K562 (cell line): ENCODE measurements around the gene ANAPC5. TPM values are rescaled to one million over a fixed set of nuclear protein-coding genes. Genes with fewer than 3 reads are reported as not detected.

Source experiments
- BRD9 ChIP-seq: fragments of 450-650 bp; IDR thresholded peaks from 2 replicates; pipeline ENCODE4 v1.6.1; 2018; ENCODE audit warnings: low read depth; ENCODE audit not compliant: partially characterized antibody
- E2F5 ChIP-seq: sonication (generic); formaldehyde crosslinking; IDR thresholded peaks from 2 replicates; pipeline ENCODE4 v1.8.0; 2022; ENCODE audit warnings: mild to moderate bottlenecking, missing genetic modification reagents
- FIP1L1 ChIP-seq: fragments of 200-400 bp; formaldehyde crosslinking; IDR thresholded peaks from 2 replicates; pipeline ENCODE4 v1.6.1; 2018; ENCODE audit warnings: mild to moderate bottlenecking, low read depth, low read length; ENCODE audit not compliant: poor library complexity, severe bottlenecking
- HIVEP1 ChIP-seq: fragments of 250-450 bp; sonication (Bioruptor Pico); IDR thresholded peaks from 2 replicates; pipeline ENCODE4 v1.4.0; 2020; ENCODE audit warnings: mild to moderate bottlenecking
- IRF2 ChIP-seq: sonication (generic); formaldehyde crosslinking; IDR thresholded peaks from 2 replicates; pipeline ENCODE4 v1.8.1; 2022; ENCODE audit warnings: mild to moderate bottlenecking, missing genetic modification reagents
- JUND ChIP-seq, 2 experiments: IDR thresholded peaks; 2 replicates in 1 of 2; 3 replicates in 1 of 2; pipeline ENCODE4 v1.6.1; 2011; ENCODE audit warnings: borderline replicate concordance in 2 of 2, low read depth in 2 of 2, low read length in 2 of 2, improper control_type of control experiment in 1 of 2, missing biosample characterization in 1 of 2, missing genetic modification characterization in 1 of 2, missing genetic modification reagents in 1 of 2
- MBD1 ChIP-seq: fragments of 250-450 bp; sonication (Bioruptor Pico); IDR thresholded peaks from 2 replicates; pipeline ENCODE4 v1.8.0; 2022; ENCODE audit warnings: inconsistent platforms
- MTA2 ChIP-seq: fragments of 450-650 bp; IDR thresholded peaks from 2 replicates; pipeline ENCODE4 v1.6.1; 2016; ENCODE audit warnings: low read depth
- NFYB ChIP-seq: IDR thresholded peaks from 2 replicates; pipeline ENCODE4 v1.6.1; 2011; ENCODE audit warnings: mild to moderate bottlenecking, moderate library complexity; ENCODE audit not compliant: insufficient read length; ENCODE audit errors: extremely low read depth
- NR0B1 ChIP-seq: fragments of 450-650 bp; IDR thresholded peaks from one replicate; pipeline ENCODE4 v1.6.1; 2018; ENCODE audit warnings: mild to moderate bottlenecking, moderate library complexity; ENCODE audit not compliant: partially characterized antibody
- POLR2AphosphoS2 ChIP-seq: IDR thresholded peaks from 2 replicates; pipeline ENCODE4 v1.6.1; 2012; ENCODE audit warnings: low read length, improper control_type of control experiment
- POLR2B ChIP-seq: fragments of 450-650 bp; IDR thresholded peaks from 2 replicates; pipeline ENCODE4 v1.6.1; 2018; ENCODE audit warnings: low read depth; ENCODE audit not compliant: partially characterized antibody
- PREB ChIP-seq: sonication (generic); formaldehyde crosslinking; IDR thresholded peaks from 2 replicates; pipeline ENCODE4 v1.8.1; 2023; ENCODE audit warnings: mild to moderate bottlenecking, missing genetic modification reagents
- SAP30 ChIP-seq: fragments of 200-600 bp; sonication (generic); IDR thresholded peaks from 2 replicates; pipeline ENCODE4 v1.6.1; 2012; ENCODE audit warnings: borderline replicate concordance, low read depth, mild to moderate bottlenecking, moderate library complexity, low read length, control low read depth, inconsistent platforms; ENCODE audit not compliant: insufficient read depth, poor library complexity, severe bottlenecking
- ZFP36 ChIP-seq: fragments of 150-350 bp; IDR thresholded peaks from 2 replicates; pipeline ENCODE4 v1.6.1; 2018; ENCODE audit warnings: low read length, low read depth; ENCODE audit not compliant: partially characterized antibody
- polyA plus RNA-seq, 8 experiments: library from polyadenylated mRNA; depleted of rRNA in 4 of 8; stranded (reverse) in 5 of 8; unstranded in 3 of 8; fragments of >200 nt; fragmentation: Nextera tagmentation in 2 of 8; fragmentation: Illumina TruSeq in 1 of 8; extraction: Ambion mirVana in 2 of 8; extraction: Trizol in 1 of 8; gene quantifications; 2 replicates each; pipeline versions ENCODE4 v1.2.1 to v1.2.3, GENCODE V29; 2011 to 2014; ENCODE audit warnings: inconsistent platforms in 1 of 8, missing spikeins in 1 of 8
- total RNA-seq, 7 experiments: library from RNA; depleted of rRNA in 6 of 7; stranded (reverse); fragments of >200 nt in 6 of 7; fragmentation: Illumina TruSeq in 2 of 7; extraction: Trizol in 2 of 7; gene quantifications; 2 replicates each; pipeline versions ENCODE4 v1.2.1 to v1.2.3, GENCODE V29; 2011 to 2021; ENCODE audit warnings: low replicate concordance in 1 of 7
- TF ChIP-seq, protein P1 (sequence below): fragments of 250-450 bp; sonication (Bioruptor Pico); IDR thresholded peaks from 2 replicates; pipeline ENCODE4 v1.8.0; 2022; ENCODE audit warnings: moderate library complexity, mild to moderate bottlenecking, inconsistent platforms
- TF ChIP-seq, protein P2 (sequence below): sonication (generic); formaldehyde crosslinking; IDR thresholded peaks from 2 replicates; pipeline ENCODE4 v1.8.1; 2023; ENCODE audit warnings: mild to moderate bottlenecking, missing genetic modification reagents

ANAPC5 gene
- total and polyA plus RNA-seq, 9 of the 15 experiments (the other 6 are each of a cell fraction or from before 2014, with no cell fraction given), result 136 to 315 (median 197) TPM

DNA sequence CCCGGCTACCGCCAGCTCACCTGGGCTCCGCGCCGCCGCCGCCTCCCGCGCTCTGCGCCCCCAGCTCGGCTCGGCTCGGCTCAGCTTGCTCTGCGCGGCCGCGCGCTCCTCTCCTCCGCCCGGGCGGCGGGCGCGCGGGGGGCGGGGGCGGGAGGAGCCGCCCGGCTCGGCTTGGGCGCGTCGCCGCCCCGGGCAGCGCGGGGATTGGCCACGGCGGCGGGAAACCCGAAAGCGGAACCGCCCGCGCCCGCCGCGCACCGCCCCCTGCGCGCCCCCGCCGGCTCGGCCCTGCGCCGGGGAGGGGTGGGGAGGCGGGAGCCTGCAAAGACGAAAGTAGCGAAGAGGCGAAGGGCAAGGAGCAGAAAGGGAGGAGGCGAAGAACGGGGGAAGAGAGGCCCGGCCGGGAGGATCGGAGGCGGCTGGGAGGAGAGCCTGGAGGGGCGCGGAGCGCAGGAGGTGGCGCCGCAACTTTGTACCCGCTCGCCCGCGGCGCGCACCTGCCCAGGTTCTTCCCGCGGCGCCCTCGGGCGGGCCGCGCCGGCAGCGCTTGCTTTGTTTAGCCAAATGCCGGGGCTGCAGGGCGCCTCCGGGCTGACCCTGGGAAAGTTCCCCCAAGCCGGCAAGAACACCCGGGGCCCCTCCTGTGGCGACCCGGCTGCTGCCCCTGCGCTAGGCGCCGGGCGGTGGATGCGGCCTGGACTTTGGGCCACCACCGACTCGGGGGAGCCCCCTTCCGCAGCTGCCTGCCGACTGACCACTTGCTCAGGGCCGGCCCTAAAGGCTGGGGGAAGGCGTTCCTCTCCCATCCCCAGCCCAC lies 55.4 kb downstream of the ANAPC5 start, which contains the start of gene CAMKK2 (continued):
- TF ChIP-seq, protein P1, sequence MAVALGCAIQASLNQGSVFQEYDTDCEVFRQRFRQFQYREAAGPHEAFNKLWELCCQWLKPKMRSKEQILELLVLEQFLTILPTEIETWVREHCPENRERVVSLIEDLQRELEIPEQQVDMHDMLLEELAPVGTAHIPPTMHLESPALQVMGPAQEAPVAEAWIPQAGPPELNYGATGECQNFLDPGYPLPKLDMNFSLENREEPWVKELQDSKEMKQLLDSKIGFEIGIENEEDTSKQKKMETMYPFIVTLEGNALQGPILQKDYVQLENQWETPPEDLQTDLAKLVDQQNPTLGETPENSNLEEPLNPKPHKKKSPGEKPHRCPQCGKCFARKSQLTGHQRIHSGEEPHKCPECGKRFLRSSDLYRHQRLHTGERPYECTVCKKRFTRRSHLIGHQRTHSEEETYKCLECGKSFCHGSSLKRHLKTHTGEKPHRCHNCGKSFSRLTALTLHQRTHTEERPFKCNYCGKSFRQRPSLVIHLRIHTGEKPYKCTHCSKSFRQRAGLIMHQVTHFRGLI (CRISPR knock-in tag), result no peak
- TF ChIP-seq MBD1 (CRISPR knock-in tag) (no peak), NFYB (no peak), BRD9 (no peak), JUND (IDR thresholded peaks at IDR 0.05; ENCODE audit: borderline replicate concordance, low read depth, low read length) (no peak), JUND (tag; IDR thresholded peaks at IDR 0.05; ENCODE audit: borderline replicate concordance, low read depth, low read length) (no peak), ZFP36 (no peak), PREB (CRISPR knock-in tag) (no peak), SAP30 (peak; percentile 46), POLR2AphosphoS2 (no peak), MTA2 (no peak), E2F5 (0 out of 2 replicates have a peak, but pooled peaks have one; percentile 50), NR0B1 (no peak), FIP1L1 (peak; percentile 68), HIVEP1 (CRISPR knock-in tag) (no peak), POLR2B (peak; percentile 72), IRF2 (CRISPR knock-in tag) (no peak)
- TF ChIP-seq, protein P2, sequence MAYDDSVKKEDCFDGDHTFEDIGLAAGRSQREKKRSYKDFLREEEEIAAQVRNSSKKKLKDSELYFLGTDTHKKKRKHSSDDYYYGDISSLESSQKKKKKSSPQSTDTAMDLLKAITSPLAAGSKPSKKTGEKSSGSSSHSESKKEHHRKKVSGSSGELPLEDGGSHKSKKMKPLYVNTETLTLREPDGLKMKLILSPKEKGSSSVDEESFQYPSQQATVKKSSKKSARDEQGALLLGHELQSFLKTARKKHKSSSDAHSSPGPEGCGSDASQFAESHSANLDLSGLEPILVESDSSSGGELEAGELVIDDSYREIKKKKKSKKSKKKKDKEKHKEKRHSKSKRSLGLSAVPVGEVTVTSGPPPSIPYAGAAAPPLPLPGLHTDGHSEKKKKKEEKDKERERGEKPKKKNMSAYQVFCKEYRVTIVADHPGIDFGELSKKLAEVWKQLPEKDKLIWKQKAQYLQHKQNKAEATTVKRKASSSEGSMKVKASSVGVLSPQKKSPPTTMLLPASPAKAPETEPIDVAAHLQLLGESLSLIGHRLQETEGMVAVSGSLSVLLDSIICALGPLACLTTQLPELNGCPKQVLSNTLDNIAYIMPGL (CRISPR knock-in tag), result 0 out of 2 replicates have a peak, but pooled peaks have one; percentile 32
